NCI-H1048 (cell line): ENCODE measurements around the gene CA10.

Experiments used
- DNase-seq: peaks from one replicate; lab custom pipeline; 2025; lab: John Stamatoyannopoulos, UW

The CA10 gene

GRCh38 chr17:51869387-51869786 lies 289.1 kb downstream of the CA10 start:
- DNase-seq = peak; percentile 27

GRCh38 chr17:51860954-51861561 lies 297.5 kb downstream of the CA10 start:
- DNase-seq = peak; percentile 40

- no peak for DNase-seq
Observed at GRCh38 chr17:51857052-51857597, 301.4 kb downstream of the CA10 start.

GRCh38 chr17:51855806-51856205 lies 302.7 kb downstream of the CA10 start:
- no peak for DNase-seq

- no peak for DNase-seq
Observed at GRCh38 chr17:51853857-51854256, 304.7 kb downstream of the CA10 start.

- no peak for DNase-seq
Observed at GRCh38 chr17:51852603-51853002, 305.9 kb downstream of the CA10 start.

- DNase-seq = no peak
Observed at GRCh38 chr17:51850201-51850600, 308.3 kb downstream of the CA10 start.

- DNase-seq = no peak
Observed at GRCh38 chr17:51848451-51848850, 310.1 kb downstream of the CA10 start.

- DNase-seq = no peak
Observed at GRCh38 chr17:51846566-51846965, 311.9 kb downstream of the CA10 start.

- no peak for DNase-seq
Observed at GRCh38 chr17:51845776-51846175, 312.7 kb downstream of the CA10 start.

GRCh38 chr17:51842763-51843162 lies 315.8 kb downstream of the CA10 start:
- DNase-seq = no peak

- DNase-seq = no peak
Observed at GRCh38 chr17:51841669-51842068, 316.8 kb downstream of the CA10 start.

- DNase-seq = no peak
Observed at GRCh38 chr17:51840688-51841087, 317.8 kb downstream of the CA10 start.

GRCh38 chr17:51833620-51834019 lies 324.9 kb downstream of the CA10 start:
- DNase-seq = no peak

- DNase-seq = no peak
Observed at GRCh38 chr17:51833045-51833444, 325.5 kb downstream of the CA10 start.

- no peak for DNase-seq
Observed at GRCh38 chr17:51830886-51831285, 327.6 kb downstream of the CA10 start.

- DNase-seq = no peak
Observed at GRCh38 chr17:51830451-51830850, 328.1 kb downstream of the CA10 start.

GRCh38 chr17:51828901-51829300 lies 329.6 kb downstream of the CA10 start:
- DNase-seq = no peak

- DNase-seq = no peak
Observed at GRCh38 chr17:51827140-51827539, 331.4 kb downstream of the CA10 start.

GRCh38 chr17:51820766-51821165 lies 337.7 kb downstream of the CA10 start:
- no peak for DNase-seq

- DNase-seq = no peak
Observed at GRCh38 chr17:51820252-51820651, 338.3 kb downstream of the CA10 start.

- DNase-seq = no peak
Observed at GRCh38 chr17:51819341-51820219, 338.9 kb downstream of the CA10 start.

GRCh38 chr17:51818777-51819176 lies 339.7 kb downstream of the CA10 start:
- DNase-seq = no peak
